Mucosa of stomach (tissue), 1 donor: ENCODE results near the gene ZNF124.

ENCODE experiments used
- H3K27me3 ChIP-seq: one replicate; pipeline ENCODE4 v1.7.0; 2013; ENCODE audit warnings: mild to moderate bottlenecking, low read length; ENCODE audit not compliant: control insufficient read depth, insufficient read depth
- H3K36me3 ChIP-seq: one replicate; pipeline ENCODE4 v1.7.0; 2013; ENCODE audit warnings: low read length; ENCODE audit not compliant: control insufficient read depth, insufficient read depth
- H3K4me1 ChIP-seq: one replicate; pipeline ENCODE4 v1.7.0; 2013; ENCODE audit warnings: mild to moderate bottlenecking, low read length; ENCODE audit not compliant: control insufficient read depth, insufficient read depth
- H3K4me3 ChIP-seq: one replicate; pipeline ENCODE4 v1.7.0; 2013; ENCODE audit warnings: low read length
- H3K9ac ChIP-seq: one replicate; pipeline ENCODE4 v1.7.0; 2013; ENCODE audit warnings: mild to moderate bottlenecking, low read length, moderate library complexity
- H3K9me3 ChIP-seq: one replicate; pipeline ENCODE4 v1.7.0; 2013; ENCODE audit warnings: mild to moderate bottlenecking, low read length, moderate library complexity; ENCODE audit not compliant: control insufficient read depth
- donor health status: Pancreatic carcinoma.

ZNF124 gene

GRCh38 chr1:247107694-247108093 lies 64.1 kb downstream of the ZNF124 start:
- no peak overlapping the region for H3K4me3 ChIP-seq
- H3K9me3 ChIP-seq: no peaks in the 10 kb centered on the region
- no peaks in the 10 kb centered on the region for H3K36me3 ChIP-seq
- peaks cover 5% of the 10 kb centered on the region for H3K27me3 ChIP-seq
- peaks cover 17% of the 10 kb centered on the region for H3K4me1 ChIP-seq
- H3K9ac ChIP-seq: no peak overlapping the region

DNA sequence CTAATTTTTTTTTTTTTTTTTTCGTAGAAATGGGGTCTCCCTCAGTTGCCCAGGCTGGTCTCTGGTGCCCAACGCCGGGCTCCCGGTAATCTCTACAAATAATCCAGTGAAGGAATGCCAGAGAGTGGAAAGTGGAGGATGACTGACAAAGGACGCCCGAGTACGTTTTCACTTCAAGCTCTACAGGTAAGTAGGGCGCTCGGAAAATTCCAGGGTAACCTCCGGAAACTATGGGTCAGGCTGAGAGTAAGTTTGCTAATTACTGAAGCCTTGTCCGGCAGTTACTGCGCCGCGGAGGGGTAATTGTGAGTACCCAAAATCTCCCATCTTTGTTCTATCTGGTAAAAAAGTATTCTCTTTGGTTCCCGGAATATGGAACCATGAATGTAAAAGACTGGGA lies 65.9 kb downstream of the ZNF124 start:
- H3K9me3 ChIP-seq: peaks cover under 1% of the 10 kb centered on the region

More for the DNA sequence above, 65.9 kb downstream of the ZNF124 start:
- Histone ChIP-seq H3K27me3 (peaks cover 5% of the 10 kb centered on the region), H3K9ac (no peak overlapping the region), H3K36me3 (no peaks in the 10 kb centered on the region), H3K4me3 (no peak overlapping the region), H3K4me1 (peaks cover 12% of the 10 kb centered on the region)
